SHP77 (cell line): Measurements from ENCODE around the gene SPP1.
"Not testable (repeated sequence)": the region's sequence is repeated elsewhere in the genome, so short reads cannot be mapped to it uniquely, and the experiment has no call there.

Experiments used
- DNase-seq, 2 experiments: peaks; one replicate each; lab custom pipeline; 2025; lab: John Stamatoyannopoulos, UW

The SPP1 gene

GRCh38 chr4:88025868-88026661 is 50.6 kb downstream of the SPP1 start:
- not testable (repeated sequence) for DNase-seq

GRCh38 chr4:88027611-88028608 is 52.4 kb downstream of the SPP1 start:
- DNase-seq = no peak

DNA sequence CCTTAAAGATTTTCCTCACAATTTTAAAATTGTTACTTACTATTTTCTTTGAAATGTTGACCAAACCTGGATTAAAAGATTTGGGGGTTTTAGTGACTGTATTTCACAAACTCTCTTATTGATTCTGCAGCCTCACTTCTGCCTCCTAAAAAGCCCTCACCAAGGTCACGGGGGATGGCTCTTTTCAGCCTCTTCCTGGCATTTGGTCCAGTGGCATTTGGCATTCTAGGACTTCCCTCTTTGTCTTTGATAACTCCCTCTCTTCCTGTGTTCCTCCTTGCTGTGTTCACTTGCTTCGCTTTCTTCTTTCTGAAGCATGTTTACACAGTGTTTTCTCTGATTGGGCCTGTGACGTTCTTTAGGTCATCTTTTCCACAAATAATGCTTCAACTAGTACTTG is 53.4 kb downstream of the SPP1 start:
- DNase-seq = no peak

- no peak for DNase-seq
Measured at GRCh38 chr4:88029556-88029955, 54.0 kb downstream of the SPP1 start.

DNA sequence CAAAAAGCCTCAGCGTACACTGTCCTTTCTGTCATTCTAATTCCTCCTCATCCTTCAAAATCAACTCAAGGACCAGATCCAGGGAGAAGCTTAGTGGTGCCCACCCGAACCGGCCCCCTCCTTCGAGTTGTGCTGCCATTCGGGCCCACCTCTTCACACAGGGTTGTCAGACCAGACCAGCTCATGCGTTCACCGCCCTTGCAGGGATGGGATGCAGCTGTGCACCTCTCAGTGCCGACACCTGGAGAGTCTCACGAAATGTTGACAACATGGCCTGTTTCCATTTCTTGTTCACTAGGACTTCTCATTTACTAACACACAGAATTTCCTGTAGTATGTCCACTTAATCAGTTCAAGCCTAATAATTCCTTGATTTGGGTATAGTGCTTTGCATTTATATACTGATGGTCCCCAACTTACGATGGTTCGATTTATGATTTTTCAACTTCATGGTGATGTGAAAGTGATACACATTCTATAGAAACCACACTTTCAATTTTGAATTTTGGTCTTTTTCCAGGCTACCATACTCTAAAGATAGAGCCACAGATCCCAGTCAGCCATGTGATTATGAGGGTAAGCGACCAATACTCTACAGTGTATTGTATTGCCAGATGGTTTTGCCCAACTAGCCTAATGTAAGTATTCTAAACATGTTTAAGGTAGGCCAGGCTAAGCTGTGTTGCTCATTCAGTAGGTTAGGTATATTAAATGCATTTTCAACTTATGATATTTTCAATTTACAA is 55.2 kb downstream of the SPP1 start:
- DNase-seq = no peak
